M059J (cell line): ENCODE results near the gene OFD1. TPM values are rescaled to one million over a fixed set of nuclear protein-coding genes. Genes with fewer than 3 reads are reported as not detected.

Source experiments
- DNase-seq: peaks from one replicate; pipeline ENCODE4 v3.0.0-alpha.2; 2012; ENCODE audit warnings: low read depth
- total RNA-seq: library from RNA; depleted of rRNA; stranded (reverse); fragments of >200 nt; shearing (Covaris generic); gene quantifications from 2 replicates; pipeline ENCODE4 v1.2.3, GENCODE V29; 2014; rRNA removed

The OFD1 gene, protein sequence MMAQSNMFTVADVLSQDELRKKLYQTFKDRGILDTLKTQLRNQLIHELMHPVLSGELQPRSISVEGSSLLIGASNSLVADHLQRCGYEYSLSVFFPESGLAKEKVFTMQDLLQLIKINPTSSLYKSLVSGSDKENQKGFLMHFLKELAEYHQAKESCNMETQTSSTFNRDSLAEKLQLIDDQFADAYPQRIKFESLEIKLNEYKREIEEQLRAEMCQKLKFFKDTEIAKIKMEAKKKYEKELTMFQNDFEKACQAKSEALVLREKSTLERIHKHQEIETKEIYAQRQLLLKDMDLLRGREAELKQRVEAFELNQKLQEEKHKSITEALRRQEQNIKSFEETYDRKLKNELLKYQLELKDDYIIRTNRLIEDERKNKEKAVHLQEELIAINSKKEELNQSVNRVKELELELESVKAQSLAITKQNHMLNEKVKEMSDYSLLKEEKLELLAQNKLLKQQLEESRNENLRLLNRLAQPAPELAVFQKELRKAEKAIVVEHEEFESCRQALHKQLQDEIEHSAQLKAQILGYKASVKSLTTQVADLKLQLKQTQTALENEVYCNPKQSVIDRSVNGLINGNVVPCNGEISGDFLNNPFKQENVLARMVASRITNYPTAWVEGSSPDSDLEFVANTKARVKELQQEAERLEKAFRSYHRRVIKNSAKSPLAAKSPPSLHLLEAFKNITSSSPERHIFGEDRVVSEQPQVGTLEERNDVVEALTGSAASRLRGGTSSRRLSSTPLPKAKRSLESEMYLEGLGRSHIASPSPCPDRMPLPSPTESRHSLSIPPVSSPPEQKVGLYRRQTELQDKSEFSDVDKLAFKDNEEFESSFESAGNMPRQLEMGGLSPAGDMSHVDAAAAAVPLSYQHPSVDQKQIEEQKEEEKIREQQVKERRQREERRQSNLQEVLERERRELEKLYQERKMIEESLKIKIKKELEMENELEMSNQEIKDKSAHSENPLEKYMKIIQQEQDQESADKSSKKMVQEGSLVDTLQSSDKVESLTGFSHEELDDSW
- total RNA-seq: 7.2 and 12.9 TPM in 2 replicates

DNA sequence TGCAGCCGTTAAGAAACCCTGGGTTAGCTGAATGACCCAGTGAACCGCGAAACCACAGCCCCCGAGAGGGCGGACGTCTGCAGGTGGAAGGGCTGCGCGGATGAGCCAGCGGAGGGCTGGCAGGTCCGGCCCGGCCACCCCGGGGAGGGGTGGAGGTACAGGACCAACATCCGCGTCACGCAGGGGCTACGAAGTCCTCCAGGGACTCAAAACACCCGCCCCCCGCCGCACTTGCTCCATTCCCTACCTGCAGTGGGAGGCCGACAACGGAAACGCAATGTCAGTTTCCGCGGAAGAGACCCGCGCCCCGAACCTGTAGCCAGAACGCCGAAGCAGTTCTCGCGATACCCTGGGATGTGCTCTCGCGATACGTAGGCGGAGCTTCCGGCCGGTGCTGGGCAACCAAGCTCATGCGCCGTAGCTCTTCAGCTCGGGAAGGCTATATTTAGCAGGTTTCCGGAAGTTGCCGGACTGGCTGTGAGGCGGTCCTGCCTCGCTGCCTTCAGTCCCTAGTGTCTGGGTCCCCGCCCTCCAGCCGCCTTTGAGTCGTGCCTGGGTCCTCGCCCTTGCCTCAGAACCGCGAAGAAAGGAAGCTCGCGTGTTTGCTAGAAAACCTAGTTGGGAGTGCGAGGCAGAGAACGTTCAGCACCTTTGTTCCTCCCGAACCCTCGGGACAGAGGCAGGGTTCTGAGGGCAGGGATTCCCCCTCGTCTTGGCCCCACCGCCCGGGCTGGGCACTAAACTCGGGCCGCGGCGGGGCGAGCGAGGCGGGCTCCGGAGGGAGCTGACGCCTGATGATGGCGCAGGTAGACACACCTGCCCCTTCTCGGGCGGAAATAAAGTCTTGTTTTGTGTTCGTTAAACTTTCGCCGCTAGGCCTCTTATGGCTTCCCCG is at the start of gene OFD1, which contains the start of gene TRAPPC2:
Gene OFD1 (plus strand): TSS at position 471 of the 895 bp plus-strand sequence. CDS start 324 bp downstream, at position 795.
Gene TRAPPC2 (minus strand): TSS at position 343 of the 895 bp plus-strand sequence. CDS start 14,657 bp downstream, outside the sequence.
- DNase-seq: peak; percentile 96

DNA sequence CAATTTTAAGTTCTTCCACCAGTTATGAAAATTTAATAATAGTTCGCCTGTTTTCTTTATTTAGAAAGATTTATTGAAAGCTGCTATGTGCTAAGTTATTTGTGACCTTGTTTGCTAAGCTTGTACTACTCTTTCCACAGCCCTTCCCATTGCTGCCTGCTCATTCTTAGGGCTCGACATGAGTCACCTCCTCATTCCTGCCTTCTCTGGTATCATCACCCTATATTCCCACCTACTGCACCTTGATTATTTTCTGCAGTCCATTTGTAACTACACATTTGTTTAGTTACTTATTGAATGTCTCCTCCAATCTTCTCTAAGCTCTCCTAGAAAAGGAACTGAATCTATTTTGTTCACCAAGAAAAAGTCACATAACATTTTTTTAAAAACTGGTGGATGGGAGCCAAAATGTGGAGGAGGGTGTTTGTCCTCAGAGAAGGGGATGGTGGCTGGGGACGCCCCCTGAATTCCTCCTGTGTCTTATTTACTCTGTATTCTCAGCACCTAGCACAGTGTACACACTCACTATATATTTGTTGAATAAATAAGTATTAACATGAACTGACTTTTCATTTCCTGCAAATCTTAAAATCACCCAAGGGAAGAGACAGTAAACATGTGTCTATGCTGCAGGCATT is 49.3 kb upstream of the OFD1 start:
- peak; percentile 62 for DNase-seq

DNA sequence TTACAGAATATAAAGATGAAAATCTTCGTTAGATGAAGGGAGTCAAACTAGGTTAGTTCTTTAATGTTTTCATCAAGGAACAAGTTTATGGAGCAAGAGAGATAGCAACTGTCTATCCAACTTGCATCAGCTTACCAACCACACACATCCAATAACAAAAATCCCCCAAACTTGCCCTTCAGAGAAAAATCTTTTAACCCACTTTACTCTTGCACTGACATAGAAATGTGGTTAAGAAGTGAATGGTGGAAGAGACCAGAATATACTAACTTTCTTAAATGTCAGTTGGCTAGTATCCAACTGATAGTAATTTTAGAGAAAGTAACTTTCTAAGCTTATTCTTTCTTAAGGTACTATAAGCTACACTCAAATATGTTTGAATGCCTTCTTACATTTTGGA is 47.3 kb upstream of the OFD1 start:
- DNase-seq: no peak

DNA sequence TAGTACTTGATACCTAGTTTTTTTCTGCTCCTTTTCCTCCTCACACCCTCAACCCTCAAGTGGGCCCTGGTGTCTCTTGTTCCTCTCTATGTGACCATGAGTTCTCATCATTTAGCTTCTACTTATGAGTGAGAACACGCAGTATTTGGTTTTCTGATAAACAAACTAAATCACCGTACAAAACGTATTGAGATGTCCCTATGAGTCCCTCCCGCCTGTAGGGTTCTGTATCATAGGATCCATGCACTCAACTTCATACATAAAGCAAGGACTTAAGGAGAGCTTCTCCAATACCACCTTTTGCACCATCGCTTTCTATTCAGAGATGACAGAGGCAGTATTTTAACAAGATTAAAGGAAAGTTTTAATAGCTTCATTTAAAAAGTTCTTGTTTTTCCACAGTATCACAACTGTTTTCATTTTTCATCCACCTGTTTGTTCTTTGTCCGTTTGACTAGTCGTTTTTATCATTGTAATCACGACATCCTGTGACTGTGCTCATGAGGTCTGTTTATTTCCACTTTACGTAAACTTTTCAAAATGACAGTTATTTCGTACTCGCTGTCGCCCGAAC is 46.1 kb upstream of the OFD1 start:
- DNase-seq: no peak

DNA sequence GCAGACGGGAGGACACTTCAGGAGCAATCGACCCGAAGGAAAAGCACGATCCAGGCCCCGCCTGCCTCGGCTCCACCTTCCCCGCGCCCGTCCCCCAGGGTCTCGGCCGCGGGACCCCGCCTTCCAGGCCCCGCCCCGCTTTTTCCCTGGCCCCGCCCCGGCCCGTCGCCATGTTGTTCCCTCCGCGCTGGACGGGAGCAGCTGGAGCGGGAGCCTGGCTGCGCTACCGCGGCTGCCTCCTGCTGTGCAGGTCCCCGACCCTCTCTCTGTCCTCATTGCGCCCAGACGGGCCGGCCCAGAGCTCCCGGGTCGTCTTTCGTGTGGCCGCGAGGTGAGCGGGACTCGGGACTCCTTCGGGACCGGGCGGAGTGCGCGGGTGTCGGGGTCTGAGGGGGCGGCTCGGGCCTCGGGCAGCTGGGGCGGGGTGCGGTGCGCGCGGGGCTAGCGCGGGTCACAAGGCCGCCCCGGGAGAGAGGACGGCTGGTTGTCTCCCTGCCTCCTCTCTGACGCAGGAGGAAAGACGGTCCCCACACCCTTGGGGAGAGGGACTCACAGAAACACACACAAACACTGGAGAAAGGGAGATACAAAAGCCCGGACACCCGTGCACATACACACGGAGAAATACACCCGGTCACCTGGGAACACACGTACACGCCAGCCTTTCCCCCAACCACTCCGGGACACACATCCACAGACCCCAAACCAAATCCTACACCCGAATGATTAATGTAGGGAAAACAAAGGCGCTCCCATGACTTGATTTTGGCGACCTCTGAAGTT is 45.4 kb upstream of the OFD1 start, which contains the start of gene RAB9A:
Gene RAB9A (plus strand): TSS at position 171 of the 783 bp plus-strand sequence. CDS start 19,619 bp downstream, outside the sequence.
- peak; percentile 76 for DNase-seq

DNA sequence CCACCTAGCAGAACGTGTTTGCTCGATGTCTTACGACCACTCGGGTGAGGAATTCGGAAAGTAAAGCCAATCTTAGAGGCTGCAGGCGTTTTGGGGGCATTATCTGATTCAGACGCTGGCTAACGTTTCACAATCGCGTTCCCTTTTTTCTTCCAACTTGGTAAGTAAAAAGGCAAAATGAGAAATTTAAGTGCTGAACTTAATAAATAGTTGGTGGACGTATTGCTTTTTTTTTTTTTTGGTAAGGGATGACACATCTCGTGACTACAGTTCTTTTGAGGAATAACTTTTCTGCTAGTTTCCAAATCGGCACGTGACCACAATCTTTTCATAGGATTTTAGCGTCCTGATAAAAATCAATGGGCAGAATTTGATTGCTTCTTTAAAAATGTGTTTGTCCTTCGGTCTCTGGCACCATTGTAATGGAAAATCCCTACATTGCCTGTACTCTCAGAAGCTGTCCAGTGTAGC is 44.8 kb upstream of the OFD1 start:
- DNase-seq: peak; percentile 40

DNA sequence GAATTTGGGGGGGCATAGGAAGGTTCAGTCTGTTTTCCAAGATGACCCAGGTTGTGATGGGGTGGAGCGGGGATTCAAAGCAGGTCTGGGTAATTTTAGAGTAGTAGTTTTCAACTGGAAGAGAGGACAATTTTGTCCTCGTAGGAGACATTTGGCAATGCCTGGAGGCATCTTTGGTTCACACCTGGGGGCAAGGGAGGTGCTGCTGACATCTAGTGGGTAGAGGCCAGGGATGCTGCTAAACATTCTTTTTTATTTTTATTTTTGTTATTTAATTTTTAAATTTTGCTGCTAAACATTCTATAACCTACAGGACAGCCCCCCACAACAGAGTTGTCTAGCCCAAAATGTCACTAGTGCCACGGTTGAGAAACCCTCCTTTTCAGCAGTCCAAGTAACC is 43.7 kb upstream of the OFD1 start:
- DNase-seq: no peak

DNA sequence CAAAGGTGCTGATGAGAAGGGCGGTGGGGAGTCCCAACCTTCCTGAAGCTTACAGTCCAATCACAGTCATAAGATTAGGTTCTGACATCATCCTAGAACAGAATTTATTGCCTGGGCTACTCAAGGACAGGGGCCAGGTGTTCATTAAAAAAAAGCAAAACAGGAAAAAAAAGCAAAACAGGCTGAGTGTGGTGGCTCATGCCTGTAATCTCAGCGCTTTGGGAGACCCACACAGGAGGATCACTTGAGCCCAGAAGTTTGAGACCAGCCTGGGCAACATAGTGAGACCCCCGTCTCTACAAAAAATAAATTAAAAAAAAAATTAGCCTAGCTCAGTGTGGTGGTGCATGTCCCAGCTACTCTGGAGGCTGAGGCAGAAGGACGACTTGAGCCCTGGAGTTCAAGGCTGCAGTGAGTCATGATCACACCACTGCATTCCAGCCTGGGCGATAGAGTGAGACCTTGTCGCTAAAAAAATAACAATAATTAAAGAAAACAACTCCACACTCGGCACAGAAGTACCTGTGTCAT is 42.6 kb upstream of the OFD1 start:
- DNase-seq: peak; percentile 45

DNA sequence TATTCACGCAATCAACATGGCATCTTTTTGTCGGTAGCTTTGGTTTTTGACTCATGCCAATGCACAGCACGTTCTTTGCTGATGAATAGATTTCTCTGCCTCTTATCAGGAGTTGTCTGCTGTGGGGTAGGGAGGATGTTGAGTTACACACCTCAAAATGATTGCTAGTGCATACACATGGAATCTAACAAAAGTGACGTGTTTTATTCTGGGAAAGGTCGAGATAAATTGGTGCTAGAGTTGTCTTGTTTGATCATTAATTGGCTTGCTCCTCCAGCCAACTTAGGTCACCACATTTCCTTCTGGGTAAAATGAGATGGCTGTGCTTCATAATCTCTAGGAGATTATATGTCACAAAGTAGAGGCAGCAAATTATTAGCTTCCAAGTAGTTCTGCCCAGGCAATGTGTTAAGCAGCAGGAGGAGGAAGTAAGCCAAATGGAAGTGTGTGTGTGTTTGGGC is 41.7 kb upstream of the OFD1 start:
- no peak for DNase-seq

DNA sequence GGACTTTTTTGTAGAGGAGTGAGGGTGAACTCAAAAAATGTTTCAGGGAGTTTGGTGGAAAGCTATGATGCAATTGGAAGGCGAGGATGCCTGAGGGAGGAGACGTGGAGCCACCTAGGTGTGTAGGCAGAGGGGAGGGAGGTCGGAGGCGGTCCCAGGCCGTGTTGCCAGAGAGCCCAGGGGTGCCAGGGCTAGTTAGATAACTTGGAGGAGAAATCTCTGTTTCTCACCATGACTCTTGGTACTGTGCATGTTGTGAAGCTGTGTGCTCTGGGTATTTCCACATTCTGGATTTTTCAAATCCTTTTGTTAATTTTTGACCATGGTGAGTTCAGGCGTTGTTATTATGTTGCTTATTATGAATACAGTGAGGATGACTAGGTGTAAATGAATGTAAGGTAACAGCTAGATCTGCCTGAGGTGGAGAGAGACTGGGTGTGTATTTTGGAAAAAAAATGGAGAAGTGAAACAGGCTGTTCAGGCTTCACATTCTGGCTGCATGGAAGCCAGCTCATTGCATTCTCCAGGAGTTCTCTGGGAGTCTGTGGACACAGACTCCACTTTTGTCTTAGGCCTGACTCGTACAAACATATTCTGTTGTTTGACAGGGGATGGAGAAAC is 41.1 kb upstream of the OFD1 start:
- peak; percentile 17 for DNase-seq

DNA sequence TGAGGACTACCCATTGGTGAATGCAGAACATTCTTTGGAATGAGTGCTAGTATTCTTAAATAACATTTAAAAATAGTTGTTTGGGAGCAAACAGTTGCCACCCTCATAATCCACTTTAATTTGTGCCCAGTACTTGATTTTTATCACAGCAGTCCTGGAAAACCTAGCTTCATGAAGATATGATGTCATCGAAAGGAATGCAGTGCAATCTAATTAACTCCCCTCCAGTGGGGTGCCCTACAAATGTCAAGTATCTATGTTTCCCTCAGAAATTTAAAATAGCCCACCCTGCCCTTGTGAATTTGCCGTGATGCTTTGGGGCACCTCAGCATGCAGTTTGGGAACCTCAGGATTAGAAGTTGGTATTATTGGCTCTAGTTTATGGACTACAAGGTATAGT is 40.2 kb upstream of the OFD1 start:
- DNase-seq: peak; percentile 16

DNA sequence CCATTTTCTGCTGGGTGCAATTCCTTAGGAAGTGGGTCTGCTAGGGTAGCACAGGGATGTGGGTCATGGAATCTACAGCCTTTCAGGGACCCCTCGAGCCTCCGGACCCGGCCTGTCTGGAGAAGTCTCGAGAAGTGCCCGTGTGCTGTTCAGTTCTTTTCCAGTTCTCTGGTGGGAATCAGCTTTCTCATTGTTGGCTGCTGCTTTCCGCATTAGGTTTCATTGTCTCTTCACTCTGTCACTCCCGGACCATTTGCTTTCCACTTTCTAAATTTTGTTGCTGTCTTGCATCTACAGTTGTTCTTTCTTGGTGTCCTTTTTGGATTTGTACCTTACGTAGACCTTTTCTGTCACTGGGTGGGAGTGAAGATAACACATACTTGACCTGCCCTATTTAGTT is 39.6 kb upstream of the OFD1 start:
- DNase-seq: no peak

DNA sequence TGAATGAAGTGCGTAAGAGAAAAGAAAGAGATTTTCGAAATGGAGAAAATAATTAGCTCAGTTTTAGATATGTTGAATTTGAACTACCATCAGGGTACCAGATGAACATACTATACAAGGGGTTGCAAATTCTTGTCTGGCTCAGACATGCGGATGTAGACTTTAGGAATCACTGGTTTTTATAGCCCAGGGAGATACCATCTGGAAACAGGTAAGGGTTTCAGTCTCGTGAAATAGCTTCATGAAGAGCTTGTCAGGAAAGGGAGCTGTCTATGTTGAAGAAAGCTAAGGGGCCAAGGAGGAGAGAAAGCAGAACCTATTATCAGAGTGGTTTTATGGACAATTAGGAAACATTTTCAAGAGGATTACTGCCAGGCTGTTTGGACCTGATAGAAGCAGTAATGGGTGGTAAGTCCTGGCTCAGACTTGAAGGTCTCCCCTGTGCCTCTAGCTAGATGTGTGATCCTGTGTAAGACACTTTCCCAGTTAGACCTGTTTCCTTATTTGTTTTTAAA is 38.9 kb upstream of the OFD1 start:
- no peak for DNase-seq

DNA sequence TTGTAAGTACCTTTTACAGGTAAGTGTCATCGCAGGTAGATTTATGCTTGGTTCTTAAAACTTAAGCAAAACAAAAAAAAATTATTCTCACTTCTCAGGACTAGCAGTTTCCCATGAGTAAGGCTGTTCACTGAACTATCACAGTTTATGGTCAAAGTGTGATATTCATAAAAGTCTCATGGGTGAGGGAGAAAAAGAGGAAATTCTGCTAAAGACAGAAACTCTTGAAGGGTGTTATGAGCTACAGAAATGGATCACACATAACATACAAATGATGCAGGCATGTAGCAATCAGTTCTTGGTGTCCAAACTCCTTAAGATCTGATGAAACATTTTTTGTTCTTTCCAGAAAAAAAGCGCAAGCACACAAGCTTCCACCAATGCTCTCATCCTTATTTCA is 37.1 kb upstream of the OFD1 start:
- no peak for DNase-seq

DNA sequence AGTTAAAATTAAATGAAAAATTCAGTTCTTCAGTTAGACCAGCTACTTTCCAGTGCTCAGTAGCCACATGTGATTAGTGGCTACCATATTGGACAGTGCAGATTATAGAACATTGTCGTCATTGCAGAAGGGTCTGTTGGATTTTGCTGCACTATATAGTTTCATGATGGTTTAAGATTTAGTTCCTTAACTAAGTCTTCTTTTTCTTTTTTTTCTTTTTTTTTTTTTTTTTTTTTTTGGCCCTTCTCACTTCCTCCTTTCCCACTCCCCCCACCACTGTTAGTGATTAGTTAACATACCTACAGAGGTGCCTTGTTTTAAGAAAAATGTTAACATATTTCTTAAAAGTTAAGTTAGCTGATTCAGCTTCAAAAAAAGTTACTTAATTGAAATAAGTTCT is 36.6 kb upstream of the OFD1 start:
- DNase-seq: no peak

DNA sequence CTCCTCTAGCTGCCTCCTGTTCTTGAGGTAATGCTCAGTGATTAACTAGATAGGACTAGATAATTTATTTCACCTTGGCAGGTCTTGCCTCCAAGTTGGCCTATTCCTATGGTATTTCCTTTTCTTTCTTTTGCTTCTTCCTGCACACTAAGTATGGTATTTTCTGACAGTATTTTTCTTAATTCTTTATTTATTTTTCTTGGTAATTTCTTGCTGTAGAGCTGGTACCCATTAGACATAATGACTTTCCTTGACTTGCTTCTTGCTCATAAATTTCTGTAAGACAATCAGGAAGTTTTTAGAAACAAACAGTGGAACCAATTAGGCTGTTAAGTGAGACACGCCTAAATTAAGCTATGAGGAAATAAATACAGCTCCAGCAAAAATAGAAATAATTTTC is 36.1 kb upstream of the OFD1 start:
- no peak for DNase-seq

DNA sequence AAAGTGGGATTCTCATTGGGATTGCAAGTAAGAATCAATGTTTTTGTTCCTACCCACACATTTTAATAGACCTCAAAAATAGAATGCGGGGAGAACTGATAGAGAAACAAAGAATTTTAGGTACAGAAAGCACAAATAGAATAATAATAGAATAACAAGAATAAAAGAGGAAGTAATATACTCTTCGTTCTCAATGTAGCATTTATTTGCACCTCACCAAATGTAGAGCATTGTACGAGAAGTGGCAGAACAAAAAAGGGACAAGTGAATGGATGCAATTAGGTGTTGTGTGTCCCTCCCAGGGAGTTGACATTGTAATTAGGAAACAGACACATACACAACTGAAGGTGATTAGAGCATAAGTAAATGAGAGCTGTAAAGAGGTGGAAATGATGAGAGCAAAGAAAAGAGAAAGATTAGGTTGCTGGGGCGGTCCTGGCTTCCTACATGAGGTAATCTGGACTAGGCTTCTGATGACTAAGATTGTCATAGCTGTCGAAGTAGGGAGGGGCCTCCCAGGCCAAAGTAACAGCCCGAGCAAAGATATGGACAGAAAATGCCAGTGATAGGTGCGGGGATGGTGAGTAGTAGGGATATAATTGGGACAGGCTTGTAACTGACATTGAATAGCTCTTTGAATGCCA is 35.2 kb upstream of the OFD1 start:
- no peak for DNase-seq

DNA sequence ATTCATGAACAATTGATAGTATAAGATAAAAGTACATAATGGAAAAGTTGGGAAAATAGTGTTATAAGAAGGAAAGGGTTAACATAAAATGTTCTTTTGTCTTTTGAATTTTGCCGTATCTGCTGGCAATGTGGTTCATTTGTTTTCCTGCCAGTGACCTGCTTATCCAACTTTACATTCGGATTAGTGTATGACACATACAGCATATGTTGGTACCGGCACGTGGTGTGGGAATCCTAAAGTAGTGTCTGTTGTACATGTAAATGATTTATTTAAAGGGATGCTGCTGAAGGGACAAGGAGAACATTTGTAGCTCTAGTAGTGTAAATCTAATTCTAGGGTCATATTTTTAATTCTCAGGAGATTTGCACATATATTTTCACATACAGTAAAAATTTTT is 34.2 kb upstream of the OFD1 start:
- DNase-seq: no peak
